PFSK-1 (cell line): Measurements from ENCODE around the gene SYT11.

Experiments used
- FOXP2 ChIP-seq: optimal IDR thresholded peaks from 2 replicates; pipeline ENCODE3; 2011; ENCODE audit warnings: borderline replicate concordance, control low read depth, inconsistent platforms; ENCODE audit not compliant: insufficient read depth; ENCODE audit errors: extremely low read length, extremely low read depth
- POLR2AphosphoS5 ChIP-seq: IDR thresholded peaks from 2 replicates; pipeline ENCODE4 v1.6.1; 2012; ENCODE audit warnings: low read depth, mild to moderate bottlenecking, control low read depth, low read length, moderate library complexity
- REST ChIP-seq, 2 experiments: IDR thresholded peaks; 2 replicates each; pipeline versions ENCODE4 v1.6.1 to v1.8.0; 2011 to 2012; ENCODE audit warnings: low read depth in 2 of 2, low read length in 2 of 2, control low read depth in 1 of 2, inconsistent platforms in 1 of 2, mild to moderate bottlenecking in 1 of 2, moderate library complexity in 1 of 2; ENCODE audit not compliant: insufficient read depth in 1 of 2
- SIN3A ChIP-seq: IDR thresholded peaks from 2 replicates; pipeline ENCODE4 v1.6.1; 2012; ENCODE audit warnings: mild to moderate bottlenecking, low read length, moderate library complexity, borderline replicate concordance; ENCODE audit not compliant: insufficient read depth
- TAF1 ChIP-seq: IDR thresholded peaks from 2 replicates; pipeline ENCODE4 v1.6.1; 2012; ENCODE audit warnings: low read length, control low read depth, borderline replicate concordance; ENCODE audit not compliant: insufficient read depth

The SYT11 gene

GRCh38 chr1:155904261-155904660, 44.9 kb downstream of the SYT11 start:
- TF ChIP-seq REST (IDR thresholded peaks at IDR 0.05; ENCODE audit: insufficient read depth in 1 of 2, low read depth in 2 of 2, low read length in 2 of 2) (no peak), SIN3A (no peak), FOXP2 (no peak), TAF1 (no peak), POLR2AphosphoS5 (no peak)

- TF ChIP-seq REST (IDR thresholded peaks at IDR 0.05; ENCODE audit: insufficient read depth in 1 of 2, low read depth in 2 of 2, low read length in 2 of 2) (no peak), TAF1 (no peak), SIN3A (no peak)
These were observed 50.5 kb downstream of the SYT11 start for GRCh38 chr1:155909894-155910293.

- TF ChIP-seq TAF1 (no peak), REST (IDR thresholded peaks at IDR 0.05; ENCODE audit: insufficient read depth in 1 of 2, low read depth in 2 of 2, low read length in 2 of 2) (no peak), POLR2AphosphoS5 (no peak), SIN3A (no peak)
These were observed 51.3 kb downstream of the SYT11 start for GRCh38 chr1:155910621-155911121.

GRCh38 chr1:155911156-155912055, 52.0 kb downstream of the SYT11 start, which contains the start of gene RIT1:
Gene RIT1, minus strand, starts transcription at chr1:155911349. Its CDS starts 588 bp downstream, at chr1:155910761.
- peak; percentile 73 for TF ChIP-seq POLR2AphosphoS5
- 0 out of 2 replicates have a peak, but pooled peaks have one; percentile 47 for TF ChIP-seq TAF1
- peak; percentile 90 for TF ChIP-seq SIN3A
- no peak for TF ChIP-seq REST (IDR thresholded peaks at IDR 0.05; ENCODE audit: insufficient read depth in 1 of 2, low read depth in 2 of 2, low read length in 2 of 2)
- peak; percentile 35 for TF ChIP-seq FOXP2
